Panc1 (cell line): ENCODE results near the gene DNAH3. TPM values are rescaled to one million over a fixed set of nuclear protein-coding genes. Genes with fewer than 3 reads are reported as not detected.

Experiments used
- ATAC-seq: fragments of 200-7000 bp; cut with Tn5 transposase; 2 replicates; pipeline ENCODE4 v1.9.1; 2020; ENCODE audit warnings: mild to moderate bottlenecking, moderate library complexity
- BruUV-seq: library from RNA; stranded (reverse); fragments of 400-500 nt; replicated peaks from 2 replicates; lab custom pipeline; 2021; lab: Mats Ljungman, UMichigan
- CTCF ChIA-PET: fragments of 300-600 bp; sonication (Branson Sonifier 250); formaldehyde crosslinking; loops from one replicate; lab custom pipeline; 2022; ENCODE audit warnings: antibody characterized with exemption; lab: Charles Lee
- POLR2A ChIA-PET: fragments of 300-600 bp; sonication (Branson Sonifier 250); formaldehyde crosslinking; loops from one replicate; lab custom pipeline; 2022; ENCODE audit warnings: antibody characterized with exemption; lab: Charles Lee
- DNase-seq: peaks from one replicate; pipeline ENCODE4 v3.0.0-alpha.2; 2010; ENCODE audit warnings: low read depth, low spot score
- H3K27ac ChIP-seq: 2 replicates; pipeline ENCODE4 v1.5.1; 2011; ENCODE audit warnings: mild to moderate bottlenecking, low read length, inconsistent platforms
- H3K27me3 ChIP-seq: fragments of 200-500 bp; sonication (Bioruptor generic); 2 replicates; pipeline ENCODE4 v1.6.0; 2014; ENCODE audit warnings: low read length, inconsistent platforms; ENCODE audit not compliant: control insufficient read depth, insufficient read depth
- H3K36me3 ChIP-seq: fragments of 200-500 bp; sonication (Bioruptor generic); 2 replicates; pipeline ENCODE4 v1.5.1; 2014; ENCODE audit warnings: inconsistent platforms, mild to moderate bottlenecking, low read length, moderate library complexity; ENCODE audit not compliant: control insufficient read depth, insufficient read depth
- H3K4me1 ChIP-seq: 2 replicates; pipeline ENCODE4 v1.5.1; 2011; ENCODE audit warnings: inconsistent platforms, mild to moderate bottlenecking, low read length, moderate library complexity; ENCODE audit not compliant: control insufficient read depth, insufficient read depth
- H3K4me3 ChIP-seq, 2 experiments: 2 replicates each; pipeline ENCODE4 v1.5.1; 2011 to 2012; ENCODE audit warnings: low read depth in 2 of 2, low read length in 2 of 2, mild to moderate bottlenecking in 2 of 2, inconsistent platforms in 1 of 2, moderate library complexity in 1 of 2
- H3K9me3 ChIP-seq: fragments of 200-500 bp; sonication (Bioruptor generic); 2 replicates; pipeline ENCODE4 v1.5.1; 2014; ENCODE audit warnings: low read depth, mild to moderate bottlenecking, inconsistent platforms, low read length, moderate library complexity; ENCODE audit not compliant: control insufficient read depth, insufficient read depth
- POLR2AphosphoS5 ChIP-seq: IDR thresholded peaks from 2 replicates; pipeline ENCODE4 v1.6.1; 2012; ENCODE audit warnings: mild to moderate bottlenecking, low read depth, low read length, moderate library complexity
- SIN3A ChIP-seq: IDR thresholded peaks from 2 replicates; pipeline ENCODE4 v1.6.1; 2012; ENCODE audit warnings: low read depth, mild to moderate bottlenecking, low read length, moderate library complexity, borderline replicate concordance; ENCODE audit not compliant: insufficient read depth
- TCF7L2 ChIP-seq: IDR thresholded peaks from 2 replicates; pipeline ENCODE4 v1.6.1; 2011; ENCODE audit warnings: mild to moderate bottlenecking, low read depth, low read length, inconsistent platforms
- in situ Hi-C: cut with HindIII; loops from 2 replicates; pipeline ENCODE4 v1.10.0; 2016; ENCODE audit warnings: low sequenced_read_pairs, low pct_unique_long_range_greater_than_20kb
- intact Hi-C: fragments of 100-400 bp; cut with micrococcal nuclease; formaldehyde crosslinking; loops from one replicate; pipeline ENCODE4 v1.10.0; 2022; ENCODE audit not compliant: unreplicated experiment
- total RNA-seq: library from RNA; stranded (reverse); gene quantifications from one replicate; pipeline ENCODE4 v1.2.1, GENCODE V29; 2021; ENCODE audit not compliant: unreplicated experiment
- TF ChIP-seq, protein P1 (sequence below), 2 experiments: IDR thresholded peaks; 2 replicates each; pipeline ENCODE4 v1.6.1; 2011 to 2012; ENCODE audit warnings: low read depth in 2 of 2, control low read depth in 1 of 2, low read length in 1 of 2, mild to moderate bottlenecking in 1 of 2, moderate library complexity in 1 of 2; ENCODE audit not compliant: insufficient read depth in 1 of 2
- TF ChIP-seq, protein P2 (sequence below): fragments of 450-650 bp; IDR thresholded peaks from 2 replicates; pipeline ENCODE4 v1.5.1; 2017; ENCODE audit warnings: mild to moderate bottlenecking

DNAH3 gene
- total RNA-seq, 1 experiment from 2014 or later: 0.62 TPM

DNA sequence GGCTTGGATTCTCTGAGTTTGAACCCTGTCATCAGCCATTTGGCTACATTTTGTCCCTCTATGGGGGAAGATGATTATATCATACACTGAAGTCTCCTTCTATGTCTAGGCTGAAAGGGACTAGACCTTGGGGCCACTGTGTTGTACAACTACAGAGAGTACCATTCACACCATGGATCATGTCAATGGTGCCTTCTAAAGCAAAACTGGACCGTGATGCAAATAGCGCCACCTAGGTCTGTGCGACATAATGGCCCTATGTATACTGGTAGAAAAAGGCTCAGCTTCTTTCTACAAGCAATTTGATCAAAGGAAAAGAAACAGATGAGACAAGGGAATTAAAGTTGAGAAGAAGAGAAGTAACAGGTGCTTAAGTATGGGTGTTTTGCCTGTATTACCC is 149.4 kb downstream of the DNAH3 start:
- Histone ChIP-seq H3K4me3 (no peak overlapping the region), H3K27ac (no peak overlapping the region), H3K36me3 (no peaks in the 10 kb centered on the region), H3K4me1 (no peaks in the 10 kb centered on the region), H3K9me3 (no peaks in the 10 kb centered on the region), H3K27me3 (no peaks in the 10 kb centered on the region)
- POLR2A ChIA-PET: no interaction called here
- peak; percentile 8 for DNase-seq
- in situ Hi-C loops: no loop called here
- TF ChIP-seq SIN3A (no peak), POLR2AphosphoS5 (no peak), TCF7L2 (no peak)
- TF ChIP-seq, protein P1, sequence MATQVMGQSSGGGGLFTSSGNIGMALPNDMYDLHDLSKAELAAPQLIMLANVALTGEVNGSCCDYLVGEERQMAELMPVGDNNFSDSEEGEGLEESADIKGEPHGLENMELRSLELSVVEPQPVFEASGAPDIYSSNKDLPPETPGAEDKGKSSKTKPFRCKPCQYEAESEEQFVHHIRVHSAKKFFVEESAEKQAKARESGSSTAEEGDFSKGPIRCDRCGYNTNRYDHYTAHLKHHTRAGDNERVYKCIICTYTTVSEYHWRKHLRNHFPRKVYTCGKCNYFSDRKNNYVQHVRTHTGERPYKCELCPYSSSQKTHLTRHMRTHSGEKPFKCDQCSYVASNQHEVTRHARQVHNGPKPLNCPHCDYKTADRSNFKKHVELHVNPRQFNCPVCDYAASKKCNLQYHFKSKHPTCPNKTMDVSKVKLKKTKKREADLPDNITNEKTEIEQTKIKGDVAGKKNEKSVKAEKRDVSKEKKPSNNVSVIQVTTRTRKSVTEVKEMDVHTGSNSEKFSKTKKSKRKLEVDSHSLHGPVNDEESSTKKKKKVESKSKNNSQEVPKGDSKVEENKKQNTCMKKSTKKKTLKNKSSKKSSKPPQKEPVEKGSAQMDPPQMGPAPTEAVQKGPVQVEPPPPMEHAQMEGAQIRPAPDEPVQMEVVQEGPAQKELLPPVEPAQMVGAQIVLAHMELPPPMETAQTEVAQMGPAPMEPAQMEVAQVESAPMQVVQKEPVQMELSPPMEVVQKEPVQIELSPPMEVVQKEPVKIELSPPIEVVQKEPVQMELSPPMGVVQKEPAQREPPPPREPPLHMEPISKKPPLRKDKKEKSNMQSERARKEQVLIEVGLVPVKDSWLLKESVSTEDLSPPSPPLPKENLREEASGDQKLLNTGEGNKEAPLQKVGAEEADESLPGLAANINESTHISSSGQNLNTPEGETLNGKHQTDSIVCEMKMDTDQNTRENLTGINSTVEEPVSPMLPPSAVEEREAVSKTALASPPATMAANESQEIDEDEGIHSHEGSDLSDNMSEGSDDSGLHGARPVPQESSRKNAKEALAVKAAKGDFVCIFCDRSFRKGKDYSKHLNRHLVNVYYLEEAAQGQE (IDR thresholded peaks at IDR 0.05; ENCODE audit: insufficient read depth in 1 of 2, low read depth in 2 of 2, low read length in 1 of 2): no peak
- TF ChIP-seq, protein P2, sequence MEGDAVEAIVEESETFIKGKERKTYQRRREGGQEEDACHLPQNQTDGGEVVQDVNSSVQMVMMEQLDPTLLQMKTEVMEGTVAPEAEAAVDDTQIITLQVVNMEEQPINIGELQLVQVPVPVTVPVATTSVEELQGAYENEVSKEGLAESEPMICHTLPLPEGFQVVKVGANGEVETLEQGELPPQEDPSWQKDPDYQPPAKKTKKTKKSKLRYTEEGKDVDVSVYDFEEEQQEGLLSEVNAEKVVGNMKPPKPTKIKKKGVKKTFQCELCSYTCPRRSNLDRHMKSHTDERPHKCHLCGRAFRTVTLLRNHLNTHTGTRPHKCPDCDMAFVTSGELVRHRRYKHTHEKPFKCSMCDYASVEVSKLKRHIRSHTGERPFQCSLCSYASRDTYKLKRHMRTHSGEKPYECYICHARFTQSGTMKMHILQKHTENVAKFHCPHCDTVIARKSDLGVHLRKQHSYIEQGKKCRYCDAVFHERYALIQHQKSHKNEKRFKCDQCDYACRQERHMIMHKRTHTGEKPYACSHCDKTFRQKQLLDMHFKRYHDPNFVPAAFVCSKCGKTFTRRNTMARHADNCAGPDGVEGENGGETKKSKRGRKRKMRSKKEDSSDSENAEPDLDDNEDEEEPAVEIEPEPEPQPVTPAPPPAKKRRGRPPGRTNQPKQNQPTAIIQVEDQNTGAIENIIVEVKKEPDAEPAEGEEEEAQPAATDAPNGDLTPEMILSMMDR: peak; percentile 58; the same call in 1 of the 2 replicates
- intact Hi-C loops: no loop called here
- CTCF ChIA-PET: interaction anchor here (0.7 to 1.0 kb wide), 2 partner anchors 9 to 128 kb away, joined by 4 read pairs; no protein-coding TSS in a partner anchor
- no TSS peak for BruUV-seq
- no peak for ATAC-seq

DNA sequence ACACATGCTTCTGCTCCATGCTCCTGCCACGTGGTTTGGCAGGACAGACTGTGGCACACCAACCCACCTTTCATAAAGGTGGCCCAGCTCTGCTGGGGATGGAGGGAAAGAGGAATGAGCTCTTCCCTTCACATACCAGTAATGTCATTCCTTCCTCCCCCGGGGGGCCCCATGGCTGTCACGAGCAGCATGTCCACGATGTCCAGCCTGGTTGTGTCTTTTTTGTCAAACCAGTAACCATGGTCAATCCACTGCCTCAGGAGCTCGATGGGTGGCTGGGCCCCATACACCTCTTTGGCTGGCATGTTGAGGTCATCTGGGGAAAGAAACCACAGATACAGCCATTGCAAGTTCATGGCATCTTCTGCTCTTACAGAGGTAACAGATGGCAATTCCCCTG is 153.5 kb downstream of the DNAH3 start:
- DNase-seq (no peak), ATAC-seq (no peak)

More for the DNA sequence above, 153.5 kb downstream of the DNAH3 start:
- Histone ChIP-seq H3K4me3 (no peak overlapping the region), H3K36me3 (no peaks in the 10 kb centered on the region), H3K27me3 (no peaks in the 10 kb centered on the region), H3K4me1 (no peaks in the 10 kb centered on the region), H3K27ac (no peak overlapping the region), H3K9me3 (no peaks in the 10 kb centered on the region)
- BruUV-seq: no TSS peak
- intact Hi-C loops (no loop called here), in situ Hi-C loops (loop anchor here (10.0 kb wide), 1 partner anchor 152 kb away; no protein-coding TSS in a partner anchor)
- POLR2A ChIA-PET: no interaction called here
- TF ChIP-seq, protein P2: no peak
- TF ChIP-seq TCF7L2: no peak
- TF ChIP-seq POLR2AphosphoS5: no peak
- TF ChIP-seq, protein P1 (IDR thresholded peaks at IDR 0.05; ENCODE audit: insufficient read depth in 1 of 2, low read depth in 2 of 2, low read length in 1 of 2): no peak
- TF ChIP-seq SIN3A: no peak
- CTCF ChIA-PET: no interaction called here
